B cell (primary cell): ENCODE measurements around the gene MYBPHL. TPM values are rescaled to one million over a fixed set of nuclear protein-coding genes. Genes with fewer than 3 reads are reported as not detected.

ENCODE experiments used
- ATAC-seq: fragments of 200-7000 bp; cut with Tn5 transposase; one replicate; pipeline ENCODE4 v1.10.0; 2021; ENCODE audit warnings: low read depth, mild to moderate bottlenecking, moderate number of reproducible peaks, moderate library complexity
- CTCF ChIA-PET: fragments of 350-600 bp; sonication (Branson Sonifier 250); formaldehyde crosslinking; loops from one replicate; lab custom pipeline; 2021; ENCODE audit warnings: antibody characterized with exemption, inconsistent platforms; lab: Charles Lee
- POLR2A ChIA-PET: fragments of 350-600 bp; sonication (Branson Sonifier 250); formaldehyde crosslinking; loops from one replicate; lab custom pipeline; 2021; ENCODE audit warnings: antibody characterized with exemption; lab: Charles Lee
- DNase-seq: peaks from one replicate; pipeline ENCODE4 v3.0.0; 2013
- H2AFZ ChIP-seq: 2 replicates; pipeline ENCODE4 v1.6.1; 2012; ENCODE audit warnings: mild to moderate bottlenecking, low read depth, low read length; ENCODE audit not compliant: insufficient read depth, poor library complexity, severe bottlenecking
- H3K27ac ChIP-seq, 2 donors: 1 replicate in 1 of 2; 2 replicates in 1 of 2; pipeline ENCODE4 v1.5.1; 2012 to 2013; ENCODE audit warnings: low read length in 2 of 2, mild to moderate bottlenecking in 2 of 2, moderate library complexity in 1 of 2
- H3K27me3 ChIP-seq, 4 experiments: fragments of 200-600 bp in 1 of 4; sonication (generic) in 1 of 4; replicated peaks in 1 of 4; 1 replicate in 2 of 4; 2 replicates in 2 of 4; pipeline versions ENCODE4 v1.6.1 to v1.7.0; 2013 to 2016; ENCODE audit warnings: low read length in 3 of 4, mild to moderate bottlenecking in 2 of 4, mixed read lengths in 1 of 4, moderate library complexity in 1 of 4; ENCODE audit not compliant: insufficient read depth in 4 of 4, control insufficient read depth in 3 of 4; ENCODE audit errors: control extremely low read depth in 1 of 4
- H3K36me3 ChIP-seq, 2 experiments: replicated peaks in 1 of 2; 1 replicate in 1 of 2; 2 replicates in 1 of 2; pipeline versions ENCODE4 v1.6.1 to v1.7.1; 2013; ENCODE audit warnings: low read length in 1 of 2; ENCODE audit not compliant: insufficient read depth in 2 of 2, control insufficient read depth in 1 of 2; ENCODE audit errors: control extremely low read depth in 1 of 2, extremely low read depth in 1 of 2
- H3K4me1 ChIP-seq, 2 donors: fragments of 200-600 bp in 1 of 2; sonication (generic) in 1 of 2; 1 replicate in 1 of 2; 2 replicates in 1 of 2; pipeline versions ENCODE4 v1.5.1 to v1.6.1; 2013 to 2017; ENCODE audit warnings: low read length in 2 of 2; ENCODE audit not compliant: control insufficient read depth in 2 of 2, insufficient read depth in 2 of 2
- H3K4me2 ChIP-seq: replicated peaks from 2 replicates; pipeline ENCODE3; 2012; ENCODE audit warnings: mild to moderate bottlenecking, low read depth, low read length; ENCODE audit not compliant: poor library complexity, severe bottlenecking
- H3K4me3 ChIP-seq, 5 experiments: fragments of 200-600 bp in 1 of 5; sonication (generic) in 1 of 5; 1 replicate in 3 of 5; 2 replicates in 2 of 5; pipeline versions ENCODE4 v1.5.1 to v1.7.0; 2011 to 2016; ENCODE audit warnings: low read length in 4 of 5, mild to moderate bottlenecking in 4 of 5, low read depth in 2 of 5, control low read depth in 1 of 5, moderate library complexity in 1 of 5; ENCODE audit not compliant: insufficient read depth in 1 of 5; ENCODE audit errors: control extremely low read depth in 1 of 5, extremely low read depth in 1 of 5
- H3K79me2 ChIP-seq: fragments of 200-600 bp; sonication (generic); one replicate; pipeline ENCODE4 v1.6.0; 2016; ENCODE audit warnings: low read length; ENCODE audit not compliant: control insufficient read depth, insufficient read depth
- H3K9ac ChIP-seq: fragments of 200-600 bp; sonication (generic); 2 replicates; pipeline ENCODE4 v1.6.1; 2017; ENCODE audit warnings: mild to moderate bottlenecking, low read length, moderate library complexity
- H3K9me3 ChIP-seq, 3 donors: one replicate each; pipeline versions ENCODE4 v1.6.1 to v1.7.1; 2013; ENCODE audit warnings: low read length in 2 of 3; ENCODE audit not compliant: control insufficient read depth in 2 of 3, insufficient read depth in 1 of 3; ENCODE audit errors: control extremely low read depth in 1 of 3
- H4K20me1 ChIP-seq: 2 replicates; pipeline ENCODE4 v1.6.0; 2012; ENCODE audit warnings: mild to moderate bottlenecking, low read length; ENCODE audit not compliant: insufficient read depth, control insufficient read depth, poor library complexity, severe bottlenecking
- H3K27ac Mint-ChIP-seq: one replicate; pipeline ENCODE4 v1.8.0; 2021; ENCODE audit warnings: mixed read lengths
- H3K27me3 Mint-ChIP-seq: one replicate; pipeline ENCODE4 v1.8.0; 2021; ENCODE audit warnings: mixed read lengths
- H3K4me1 Mint-ChIP-seq: one replicate; pipeline ENCODE4 v1.8.0; 2021; ENCODE audit warnings: mixed read lengths
- H3K4me3 Mint-ChIP-seq: one replicate; pipeline ENCODE4 v1.8.0; 2021; ENCODE audit warnings: mixed read lengths
- H3K9me3 Mint-ChIP-seq: one replicate; pipeline ENCODE4 v1.8.0; 2022; ENCODE audit warnings: mixed read lengths; ENCODE audit not compliant: insufficient read depth
- EZH2 ChIP-seq: IDR thresholded peaks from 2 replicates; pipeline ENCODE4 v1.6.1; 2012; ENCODE audit warnings: borderline replicate concordance, low read depth, mild to moderate bottlenecking, moderate library complexity, low read length; ENCODE audit not compliant: insufficient read depth, poor library complexity, severe bottlenecking
- WGBS: methylation state at CpG from one replicate; pipeline ENCODE4 v1.1.5; 2013; ENCODE audit warnings: missing lambda C conversion rate; ENCODE audit not compliant: insufficient coverage; 5-methylcytosine and 5-hydroxymethylcytosine counted together
- intact Hi-C: fragments of 100-400 bp; cut with micrococcal nuclease; formaldehyde crosslinking; loops from one replicate; pipeline ENCODE4 v1.10.0; 2022
- polyA plus RNA-seq: library from polyadenylated mRNA; depleted of rRNA; stranded (reverse); fragments of >200 nt; gene quantifications from 2 replicates; pipeline ENCODE4 v1.2.3, GENCODE V29; 2012
- total RNA-seq, 2 donors: library from RNA; stranded (reverse); fragments of 120-200 nt in 1 of 2; gene quantifications; 1 replicate in 1 of 2; 2 replicates in 1 of 2; pipeline versions ENCODE4 v1.2.3 to v1.2.4, GENCODE V29; 2013 to 2022
- TF ChIP-seq, protein P1 (sequence below): fragments of 200-600 bp; IDR thresholded peaks from one replicate; pipeline ENCODE4 v1.8.0; 2022; ENCODE audit warnings: antibody characterized with exemption, mild to moderate bottlenecking

MYBPHL gene
- total and polyA plus RNA-seq, 2 donors (not counting 1 experiment from before 2014, with no cell fraction given): not detected

DNA sequence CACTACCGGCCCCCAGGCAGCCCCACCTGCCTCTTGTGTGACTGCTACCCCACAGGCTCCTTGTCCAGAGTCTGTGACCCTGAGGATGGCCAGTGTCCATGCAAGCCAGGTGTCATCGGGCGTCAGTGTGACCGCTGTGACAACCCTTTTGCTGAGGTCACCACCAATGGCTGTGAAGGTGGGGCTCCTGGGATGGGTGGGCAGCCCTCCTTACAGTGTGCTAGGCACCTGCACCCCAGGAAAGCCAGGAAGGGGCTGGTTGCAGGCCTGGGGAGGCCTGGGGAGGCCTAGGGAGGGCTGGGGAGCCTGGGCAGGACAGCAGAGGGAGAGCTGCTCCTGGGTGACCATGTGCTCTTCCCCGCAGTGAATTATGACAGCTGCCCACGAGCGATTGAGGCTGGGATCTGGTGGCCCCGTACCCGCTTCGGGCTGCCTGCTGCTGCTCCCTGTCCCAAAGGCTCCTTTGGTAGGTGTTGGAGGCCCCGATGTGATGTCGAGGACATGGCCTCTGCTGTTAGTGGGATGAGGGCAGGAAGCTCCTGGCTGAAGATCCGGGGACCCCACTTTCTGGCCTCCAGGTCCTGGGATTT lies 41.0 kb downstream of the MYBPHL start:
- no peak for TF ChIP-seq EZH2
- TF ChIP-seq, protein P1, sequence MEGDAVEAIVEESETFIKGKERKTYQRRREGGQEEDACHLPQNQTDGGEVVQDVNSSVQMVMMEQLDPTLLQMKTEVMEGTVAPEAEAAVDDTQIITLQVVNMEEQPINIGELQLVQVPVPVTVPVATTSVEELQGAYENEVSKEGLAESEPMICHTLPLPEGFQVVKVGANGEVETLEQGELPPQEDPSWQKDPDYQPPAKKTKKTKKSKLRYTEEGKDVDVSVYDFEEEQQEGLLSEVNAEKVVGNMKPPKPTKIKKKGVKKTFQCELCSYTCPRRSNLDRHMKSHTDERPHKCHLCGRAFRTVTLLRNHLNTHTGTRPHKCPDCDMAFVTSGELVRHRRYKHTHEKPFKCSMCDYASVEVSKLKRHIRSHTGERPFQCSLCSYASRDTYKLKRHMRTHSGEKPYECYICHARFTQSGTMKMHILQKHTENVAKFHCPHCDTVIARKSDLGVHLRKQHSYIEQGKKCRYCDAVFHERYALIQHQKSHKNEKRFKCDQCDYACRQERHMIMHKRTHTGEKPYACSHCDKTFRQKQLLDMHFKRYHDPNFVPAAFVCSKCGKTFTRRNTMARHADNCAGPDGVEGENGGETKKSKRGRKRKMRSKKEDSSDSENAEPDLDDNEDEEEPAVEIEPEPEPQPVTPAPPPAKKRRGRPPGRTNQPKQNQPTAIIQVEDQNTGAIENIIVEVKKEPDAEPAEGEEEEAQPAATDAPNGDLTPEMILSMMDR: no peak
- ChIA-PET CTCF (interaction anchor here (1.0 to 8.1 kb wide), 5 partner anchors 12 to 267 kb away, joined by 3 to 73 read pairs (median 8); no protein-coding TSS in a partner anchor), POLR2A (no interaction called here)
- H3K4me1 Mint-ChIP-seq: peaks cover 4% of the 10 kb centered on the region
- Histone ChIP-seq H3K4me1 (peaks cover 0 to 3% of the 10 kb centered on the region in 2 donors), H3K36me3 (no peaks in the 10 kb centered on the region), H4K20me1 (no peaks in the 10 kb centered on the region), H3K4me3 (no peak overlapping the region), H3K27ac (no peak overlapping the region), H3K9ac (no peak overlapping the region), H3K27me3 (peaks cover 0 to 4% (median 0%) of the 10 kb centered on the region in 4 experiments), H3K4me2 (no peak overlapping the region), H3K79me2 (no peaks in the 10 kb centered on the region), H3K9me3 (no peaks in the 10 kb centered on the region), H2AFZ (no peak overlapping the region)
- H3K27me3 Mint-ChIP-seq: peaks cover 4% of the 10 kb centered on the region
- DNase-seq (no peak), ATAC-seq (no peak)
- H3K4me3 Mint-ChIP-seq: no peak overlapping the region
- intact Hi-C loops: no loop called here
- H3K9me3 Mint-ChIP-seq: no peaks in the 10 kb centered on the region
- H3K27ac Mint-ChIP-seq: no peak overlapping the region
- 98% methylated on average over 10 of the region's 13 CpGs for WGBS

GRCh38 chr1:109265016-109265415 lies 41.8 kb downstream of the MYBPHL start:
- intact Hi-C loops: no loop called here
- POLR2A ChIA-PET: no interaction called here
- H3K9me3 Mint-ChIP-seq: no peaks in the 10 kb centered on the region

More at GRCh38 chr1:109265016-109265415, 41.8 kb downstream of the MYBPHL start:
- Mint-ChIP-seq H3K4me1 (peaks cover 4% of the 10 kb centered on the region), H3K4me3 (no peak overlapping the region), H3K27me3 (peaks cover 4% of the 10 kb centered on the region), H3K27ac (no peak overlapping the region)
- DNase-seq (no peak), ATAC-seq (no peak)
- no peaks in the 10 kb centered on the region for H3K79me2 ChIP-seq
- H3K4me3 ChIP-seq: no peak overlapping the region
- H3K9ac ChIP-seq: no peak overlapping the region
- CTCF ChIA-PET: interaction anchor here (0.7 to 8.1 kb wide), 9 partner anchors 12 to 267 kb away, joined by 3 to 73 read pairs (median 7); partner anchors contain the start of gene PSRC1
- no peaks in the 10 kb centered on the region for H3K9me3 ChIP-seq
- peaks cover 0 to 4% (median 0%) of the 10 kb centered on the region in 4 experiments for H3K27me3 ChIP-seq
- H3K4me2 ChIP-seq: no peak overlapping the region
- no peak overlapping the region for H2AFZ ChIP-seq
- H3K27ac ChIP-seq: no peak overlapping the region
- WGBS: 88% methylated on average over 4 of the region's 4 CpGs
- peaks cover 0 to 3% of the 10 kb centered on the region in 2 donors for H3K4me1 ChIP-seq
- H3K36me3 ChIP-seq: no peaks in the 10 kb centered on the region
- TF ChIP-seq, protein P1: no peak
- no peak for TF ChIP-seq EZH2
- H4K20me1 ChIP-seq: no peaks in the 10 kb centered on the region
